Activated CD4-positive, alpha-beta T cell treated with anti-CD3 and anti-CD28 coated beads, Interleukin-2, amount 50 U/mL, for 16 hours (primary cell): ENCODE measurements around the gene CNTN2.

Experiments
- DNase-seq: peaks from one replicate; pipeline ENCODE4 v3.0.0-alpha.2; 2020

The CNTN2 gene

GRCh38 chr1:205056956-205057568 lies 14.1 kb downstream of the CNTN2 start:
- DNase-seq: no peak

- no peak for DNase-seq
Measured at GRCh38 chr1:205057808-205058575, 15.0 kb downstream of the CNTN2 start.

GRCh38 chr1:205058853-205059252 lies 15.8 kb downstream of the CNTN2 start:
- DNase-seq: no peak

GRCh38 chr1:205059660-205060059 lies 16.6 kb downstream of the CNTN2 start:
- no peak for DNase-seq

GRCh38 chr1:205060746-205061145 lies 17.7 kb downstream of the CNTN2 start:
- no peak for DNase-seq

- no peak for DNase-seq
Measured at GRCh38 chr1:205061227-205061626, 18.2 kb downstream of the CNTN2 start.

GRCh38 chr1:205061665-205062069 lies 18.7 kb downstream of the CNTN2 start:
- DNase-seq: peak; percentile 72

GRCh38 chr1:205062319-205062718 lies 19.3 kb downstream of the CNTN2 start:
- DNase-seq: no peak

GRCh38 chr1:205062895-205063294 lies 19.9 kb downstream of the CNTN2 start:
- DNase-seq: no peak

GRCh38 chr1:205064301-205064700 lies 21.3 kb downstream of the CNTN2 start:
- no peak for DNase-seq

GRCh38 chr1:205064741-205065316 lies 21.8 kb downstream of the CNTN2 start:
- no peak for DNase-seq

GRCh38 chr1:205065666-205066065 lies 22.7 kb downstream of the CNTN2 start:
- no peak for DNase-seq

- DNase-seq: no peak
Measured at GRCh38 chr1:205066141-205066818, 23.3 kb downstream of the CNTN2 start.

GRCh38 chr1:205067031-205067430 lies 24.0 kb downstream of the CNTN2 start:
- no peak for DNase-seq

- DNase-seq: no peak
Measured at GRCh38 chr1:205068001-205068400, 25.0 kb downstream of the CNTN2 start.

GRCh38 chr1:205068457-205069040 lies 25.5 kb downstream of the CNTN2 start:
- DNase-seq: no peak

- no peak for DNase-seq
Measured at GRCh38 chr1:205069371-205070125, 26.5 kb downstream of the CNTN2 start.

GRCh38 chr1:205071028-205071409 lies 28.0 kb downstream of the CNTN2 start:
- no peak for DNase-seq

GRCh38 chr1:205071801-205072200 lies 28.8 kb downstream of the CNTN2 start:
- DNase-seq: no peak

GRCh38 chr1:205072286-205072685 lies 29.3 kb downstream of the CNTN2 start:
- DNase-seq: no peak

- no peak for DNase-seq
Measured at GRCh38 chr1:205072881-205073280, 29.9 kb downstream of the CNTN2 start.

GRCh38 chr1:205073511-205073910 lies 30.5 kb downstream of the CNTN2 start:
- no peak for DNase-seq

GRCh38 chr1:205074084-205074483 lies 31.1 kb downstream of the CNTN2 start:
- no peak for DNase-seq
